ENCODE measurements around the gene CTBP1. TPM values are rescaled to one million over a fixed set of nuclear protein-coding genes. Genes with fewer than 3 reads are reported as not detected.

The CTBP1 gene
- total and polyA plus RNA-seq, 2 donors (not counting 1 experiment from before 2014, with no cell fraction given) = 212 to 343 TPM

DNA sequence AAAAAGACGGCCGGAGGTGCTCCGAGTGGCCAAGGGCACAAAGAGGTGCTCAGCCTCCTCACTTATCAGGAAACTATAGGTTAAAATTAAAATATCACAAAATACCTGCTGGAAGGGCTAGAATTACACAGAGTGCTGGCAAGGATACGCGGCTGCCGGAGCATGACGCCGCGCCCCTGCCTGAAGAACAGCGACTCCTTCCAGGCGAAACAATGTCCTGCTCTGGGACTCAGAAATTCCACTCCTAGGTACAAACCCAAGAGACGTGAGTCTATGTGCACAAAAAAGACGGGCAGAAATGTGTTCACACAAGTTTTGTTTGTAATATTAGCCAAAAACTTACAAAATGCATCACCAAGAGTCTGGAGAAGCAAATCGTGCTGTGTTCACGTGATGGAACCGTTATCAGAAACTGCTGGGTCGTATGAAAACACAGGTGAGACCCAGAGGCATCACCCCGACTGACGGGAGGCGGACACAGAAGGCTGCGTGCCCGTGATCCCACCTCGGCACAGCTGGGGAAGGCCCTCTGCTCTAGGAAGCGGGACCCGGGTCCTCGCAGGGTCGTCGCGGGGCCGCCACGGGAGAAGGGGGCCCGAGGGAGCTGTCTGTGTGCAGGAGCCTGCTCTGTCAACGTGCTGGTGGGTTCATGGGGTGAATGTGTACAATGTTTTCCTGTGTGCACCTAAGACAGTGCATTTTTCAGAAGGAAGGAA lies 27.6 kb downstream of the CTBP1 start:
- Mint-ChIP-seq H3K27me3 (no peaks in the 10 kb centered on the region), H3K27ac (no peak overlapping the region), H3K9me3 (ENCODE audit: insufficient read depth) (no peaks in the 10 kb centered on the region), H3K4me3 (no peak overlapping the region), H3K4me1 (peaks cover 50% of the 10 kb centered on the region)
- 90% methylated on average over 30 of the region's 33 CpGs for WGBS (ENCODE audit: insufficient coverage)
- Histone ChIP-seq H3K36me3 (replicated peaks in 1 of 2; ENCODE audit: control extremely low read depth in 1 of 2, control insufficient read depth in 1 of 2, extremely low read depth in 1 of 2, insufficient read depth in 2 of 2, low read length in 1 of 2) (peaks cover 0 to 45% of the 10 kb centered on the region in 2 experiments), H3K4me2 (replicated peaks; ENCODE audit: low read depth, low read length, poor library complexity, severe bottlenecking) (no peak overlapping the region), H3K4me3 (ENCODE audit: control extremely low read depth in 1 of 5, extremely low read depth in 1 of 5, insufficient read depth in 1 of 5, low read depth in 2 of 5, low read length in 4 of 5) (no peak overlapping the region), H3K27me3 (replicated peaks in 1 of 4; ENCODE audit: control extremely low read depth in 1 of 4, control insufficient read depth in 3 of 4, insufficient read depth in 4 of 4, low read length in 3 of 4) (no peaks in the 10 kb centered on the region), H4K20me1 (ENCODE audit: control insufficient read depth, insufficient read depth, low read length, poor library complexity, severe bottlenecking) (peaks cover 59% of the 10 kb centered on the region), H2AFZ (ENCODE audit: insufficient read depth, low read depth, low read length, poor library complexity, severe bottlenecking) (no peak overlapping the region), H3K4me1 (ENCODE audit: control insufficient read depth in 2 of 2, insufficient read depth in 2 of 2, low read length in 2 of 2) (peaks cover 39 to 50% of the 10 kb centered on the region in 2 donors), H3K79me2 (ENCODE audit: control insufficient read depth, insufficient read depth, low read length) (peaks cover 65% of the 10 kb centered on the region), H3K27ac (ENCODE audit: low read length in 2 of 2) (no peak overlapping the region), H3K9ac (ENCODE audit: low read length) (no peak overlapping the region), H3K9me3 (ENCODE audit: control extremely low read depth in 1 of 3, control insufficient read depth in 2 of 3, insufficient read depth in 1 of 3, low read length in 2 of 3) (no peaks in the 10 kb centered on the region)
- no peak for TF ChIP-seq EZH2 (IDR thresholded peaks at IDR 0.05; ENCODE audit: borderline replicate concordance, insufficient read depth, low read depth, low read length, poor library complexity, severe bottlenecking)
- TF ChIP-seq, protein P1, sequence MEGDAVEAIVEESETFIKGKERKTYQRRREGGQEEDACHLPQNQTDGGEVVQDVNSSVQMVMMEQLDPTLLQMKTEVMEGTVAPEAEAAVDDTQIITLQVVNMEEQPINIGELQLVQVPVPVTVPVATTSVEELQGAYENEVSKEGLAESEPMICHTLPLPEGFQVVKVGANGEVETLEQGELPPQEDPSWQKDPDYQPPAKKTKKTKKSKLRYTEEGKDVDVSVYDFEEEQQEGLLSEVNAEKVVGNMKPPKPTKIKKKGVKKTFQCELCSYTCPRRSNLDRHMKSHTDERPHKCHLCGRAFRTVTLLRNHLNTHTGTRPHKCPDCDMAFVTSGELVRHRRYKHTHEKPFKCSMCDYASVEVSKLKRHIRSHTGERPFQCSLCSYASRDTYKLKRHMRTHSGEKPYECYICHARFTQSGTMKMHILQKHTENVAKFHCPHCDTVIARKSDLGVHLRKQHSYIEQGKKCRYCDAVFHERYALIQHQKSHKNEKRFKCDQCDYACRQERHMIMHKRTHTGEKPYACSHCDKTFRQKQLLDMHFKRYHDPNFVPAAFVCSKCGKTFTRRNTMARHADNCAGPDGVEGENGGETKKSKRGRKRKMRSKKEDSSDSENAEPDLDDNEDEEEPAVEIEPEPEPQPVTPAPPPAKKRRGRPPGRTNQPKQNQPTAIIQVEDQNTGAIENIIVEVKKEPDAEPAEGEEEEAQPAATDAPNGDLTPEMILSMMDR (IDR thresholded peaks at IDR 0.05) = no peak
- DNase-seq (no peak), ATAC-seq (ENCODE audit: low read depth) (no peak)
- intact Hi-C loops (cut with micrococcal nuclease) = no loop called here
- ChIA-PET POLR2A (interaction anchor here (0.5 kb wide), 1 partner anchor 503 kb away, joined by 8 read pairs; no protein-coding TSS in a partner anchor), CTCF (no interaction called here)

DNA sequence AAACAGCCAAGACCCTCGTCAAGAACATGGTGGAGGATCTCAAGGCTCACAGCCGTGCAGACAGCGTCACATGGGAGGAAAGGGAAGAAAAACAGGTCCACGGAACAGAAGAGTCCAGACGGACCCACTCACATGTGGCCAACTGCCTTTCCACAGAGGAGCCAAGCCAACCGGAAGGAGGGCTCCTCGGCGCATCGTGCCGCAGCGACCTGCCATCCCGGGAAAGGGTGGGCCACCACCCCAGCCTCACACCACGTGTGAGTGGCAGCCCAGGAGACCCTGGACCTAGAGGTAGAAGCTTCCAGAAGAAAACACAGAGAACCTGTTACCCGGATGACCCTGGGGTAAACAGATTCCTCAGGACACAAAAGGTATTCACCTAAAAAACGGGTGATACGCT lies 28.4 kb downstream of the CTBP1 start:
- H3K27ac ChIP-seq (ENCODE audit: low read length in 2 of 2) = no peak overlapping the region
- no peak overlapping the region for H3K4me3 Mint-ChIP-seq
- DNase-seq (no peak), ATAC-seq (ENCODE audit: low read depth) (no peak)
- no peaks in the 10 kb centered on the region for H3K27me3 Mint-ChIP-seq
- ChIA-PET CTCF (interaction anchor here (2.0 kb wide), 1 partner anchor 47 kb away, joined by 7 read pairs; no protein-coding TSS in a partner anchor), POLR2A (interaction anchor here (0.5 kb wide), 1 partner anchor 503 kb away, joined by 8 read pairs; no protein-coding TSS in a partner anchor)
- peaks cover 57% of the 10 kb centered on the region for H3K4me1 Mint-ChIP-seq
- H4K20me1 ChIP-seq (ENCODE audit: control insufficient read depth, insufficient read depth, low read length, poor library complexity, severe bottlenecking) = peaks cover 59% of the 10 kb centered on the region
- H3K27ac Mint-ChIP-seq = peak overlapping the region; percentile 37
- H3K4me3 ChIP-seq (ENCODE audit: control extremely low read depth in 1 of 5, extremely low read depth in 1 of 5, insufficient read depth in 1 of 5, low read depth in 2 of 5, low read length in 4 of 5) = no peak overlapping the region
- H3K79me2 ChIP-seq (ENCODE audit: control insufficient read depth, insufficient read depth, low read length) = peaks cover 65% of the 10 kb centered on the region
- H3K36me3 ChIP-seq (replicated peaks in 1 of 2; ENCODE audit: control extremely low read depth in 1 of 2, control insufficient read depth in 1 of 2, extremely low read depth in 1 of 2, insufficient read depth in 2 of 2, low read length in 1 of 2) = peaks cover 0 to 44% of the 10 kb centered on the region in 2 experiments
- peaks cover 44 to 57% of the 10 kb centered on the region in 2 donors for H3K4me1 ChIP-seq (ENCODE audit: control insufficient read depth in 2 of 2, insufficient read depth in 2 of 2, low read length in 2 of 2)
- no peaks in the 10 kb centered on the region for H3K9me3 Mint-ChIP-seq (ENCODE audit: insufficient read depth)
- intact Hi-C loops (cut with micrococcal nuclease) = no loop called here
- H3K9me3 ChIP-seq (ENCODE audit: control extremely low read depth in 1 of 3, control insufficient read depth in 2 of 3, insufficient read depth in 1 of 3, low read length in 2 of 3) = no peaks in the 10 kb centered on the region
- H3K4me2 ChIP-seq (replicated peaks; ENCODE audit: low read depth, low read length, poor library complexity, severe bottlenecking) = no peak overlapping the region
- TF ChIP-seq, protein P1 (IDR thresholded peaks at IDR 0.05) = no peak
- TF ChIP-seq EZH2 (IDR thresholded peaks at IDR 0.05; ENCODE audit: borderline replicate concordance, insufficient read depth, low read depth, low read length, poor library complexity, severe bottlenecking) = no peak
- no peak overlapping the region for H2AFZ ChIP-seq (ENCODE audit: insufficient read depth, low read depth, low read length, poor library complexity, severe bottlenecking)
- no peaks in the 10 kb centered on the region for H3K27me3 ChIP-seq (replicated peaks in 1 of 4; ENCODE audit: control extremely low read depth in 1 of 4, control insufficient read depth in 3 of 4, insufficient read depth in 4 of 4, low read length in 3 of 4)
- WGBS (ENCODE audit: insufficient coverage) = 99% methylated on average over 13 of the region's 16 CpGs
- H3K9ac ChIP-seq (ENCODE audit: low read length) = no peak overlapping the region
